NCI-H1694 treated with DMSO at 0.1 percent for 48 hours (cell line): Measurements from ENCODE around the gene ZRANB3.

Experiments used
- DNase-seq: peaks from one replicate; lab custom pipeline; 2025; lab: John Stamatoyannopoulos, UW

The ZRANB3 gene

GRCh38 chr2:135246711-135247270 is 284.2 kb downstream of the ZRANB3 start:
- DNase-seq = no peak

- no peak for DNase-seq
Measured at GRCh38 chr2:135245071-135245470, 285.9 kb downstream of the ZRANB3 start.

- DNase-seq = no peak
Measured at GRCh38 chr2:135238651-135239050, 292.4 kb downstream of the ZRANB3 start.

GRCh38 chr2:135230150-135230549 is 300.9 kb downstream of the ZRANB3 start:
- DNase-seq = no peak

GRCh38 chr2:135227386-135227785 is 303.6 kb downstream of the ZRANB3 start:
- DNase-seq = no peak

GRCh38 chr2:135226961-135227360 is 304.1 kb downstream of the ZRANB3 start:
- no peak for DNase-seq

GRCh38 chr2:135225781-135226180 is 305.2 kb downstream of the ZRANB3 start:
- no peak for DNase-seq

GRCh38 chr2:135219226-135219625 is 311.8 kb downstream of the ZRANB3 start:
- DNase-seq = no peak

- DNase-seq = no peak
Measured at GRCh38 chr2:135218426-135218825, 312.6 kb downstream of the ZRANB3 start.

GRCh38 chr2:135212757-135213156 is 318.3 kb downstream of the ZRANB3 start:
- DNase-seq = no peak

- DNase-seq = no peak
Measured at GRCh38 chr2:135208016-135208415, 323.0 kb downstream of the ZRANB3 start.

- no peak for DNase-seq
Measured at GRCh38 chr2:135203944-135204343, 327.1 kb downstream of the ZRANB3 start.

- DNase-seq = no peak
Measured at GRCh38 chr2:135202751-135203150, 328.3 kb downstream of the ZRANB3 start.

GRCh38 chr2:135198481-135198880 is 332.5 kb downstream of the ZRANB3 start:
- DNase-seq = no peak

GRCh38 chr2:135190799-135191198 is 340.2 kb downstream of the ZRANB3 start:
- no peak for DNase-seq

- DNase-seq = no peak
Measured at GRCh38 chr2:135189148-135189547, 341.9 kb downstream of the ZRANB3 start.

- DNase-seq = no peak
Measured at GRCh38 chr2:135187270-135187669, 343.7 kb downstream of the ZRANB3 start.

- DNase-seq = no peak
Measured at GRCh38 chr2:135186054-135186453, 345.0 kb downstream of the ZRANB3 start.

- DNase-seq = no peak
Measured at GRCh38 chr2:135183822-135184221, 347.2 kb downstream of the ZRANB3 start.

GRCh38 chr2:135182601-135183000 is 348.4 kb downstream of the ZRANB3 start:
- DNase-seq = no peak

- DNase-seq = no peak
Measured at GRCh38 chr2:135182190-135182589, 348.8 kb downstream of the ZRANB3 start.

GRCh38 chr2:135179689-135180088 is 351.3 kb downstream of the ZRANB3 start:
- DNase-seq = no peak

- no peak for DNase-seq
Measured at GRCh38 chr2:135175177-135175576, 355.8 kb downstream of the ZRANB3 start.

GRCh38 chr2:135174810-135175093 is 356.3 kb downstream of the ZRANB3 start:
- DNase-seq = no peak
